Activated CD8-positive, alpha-beta memory T cell treated with anti-CD3 and anti-CD28 coated beads for 4 hours (primary cell): ENCODE results near the gene ARHGDIG.
"Not testable (repeated sequence)": the region's sequence is repeated elsewhere in the genome, so short reads cannot be mapped to it uniquely, and the experiment has no call there.

Source experiments
- DNase-seq, 2 donors: peaks; one replicate each; pipeline ENCODE4 v3.0.0-alpha.2; 2020; ENCODE audit warnings: low read depth in 2 of 2

Gene ARHGDIG

DNA sequence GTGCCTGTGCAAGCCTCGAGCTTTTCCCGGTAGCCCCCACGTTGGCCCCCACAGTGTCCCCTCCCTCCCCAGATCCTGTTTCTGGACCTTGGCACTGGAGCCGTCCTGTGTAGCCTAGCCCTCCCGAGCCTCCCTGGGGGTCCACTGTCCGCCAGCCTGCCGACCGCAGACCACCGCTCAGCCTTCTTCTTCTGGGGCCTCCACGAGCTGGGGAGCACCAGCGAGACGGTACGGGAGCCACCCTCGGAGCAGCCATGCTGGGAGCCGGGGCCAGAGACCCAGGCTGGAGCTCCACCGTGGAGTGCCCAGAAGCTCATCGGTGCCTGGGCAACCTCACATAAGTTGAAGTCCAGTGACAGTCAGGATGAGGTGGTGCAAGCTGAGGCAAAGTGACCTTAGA, 16.4 kb upstream of the ARHGDIG start:
- no peak for DNase-seq

DNA sequence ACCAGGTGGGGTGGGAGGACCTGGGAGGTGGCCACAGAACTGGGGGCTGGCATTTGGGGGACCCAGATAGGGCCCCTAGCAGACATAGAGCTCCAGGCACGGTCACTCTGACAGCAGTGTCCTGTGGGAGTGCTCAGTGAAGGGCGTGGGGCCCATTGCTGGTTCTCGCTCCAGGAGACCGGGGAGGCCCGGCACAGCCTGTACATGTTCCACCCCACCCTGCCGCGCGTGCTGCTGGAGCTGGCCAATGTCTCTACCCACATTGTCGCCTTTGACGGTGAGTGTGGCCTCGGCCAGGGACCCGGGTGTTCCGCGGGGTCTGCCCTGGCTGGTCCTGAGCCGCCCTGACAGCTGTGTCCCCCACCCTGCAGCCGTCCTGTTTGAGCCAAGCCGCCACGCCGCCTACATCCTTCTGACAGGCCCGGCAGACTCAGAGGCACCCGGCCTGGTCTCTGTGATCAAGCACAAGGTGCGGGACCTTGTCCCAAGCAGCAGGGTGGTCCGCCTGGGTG, 15.9 kb upstream of the ARHGDIG start:
- no peak for DNase-seq

DNA sequence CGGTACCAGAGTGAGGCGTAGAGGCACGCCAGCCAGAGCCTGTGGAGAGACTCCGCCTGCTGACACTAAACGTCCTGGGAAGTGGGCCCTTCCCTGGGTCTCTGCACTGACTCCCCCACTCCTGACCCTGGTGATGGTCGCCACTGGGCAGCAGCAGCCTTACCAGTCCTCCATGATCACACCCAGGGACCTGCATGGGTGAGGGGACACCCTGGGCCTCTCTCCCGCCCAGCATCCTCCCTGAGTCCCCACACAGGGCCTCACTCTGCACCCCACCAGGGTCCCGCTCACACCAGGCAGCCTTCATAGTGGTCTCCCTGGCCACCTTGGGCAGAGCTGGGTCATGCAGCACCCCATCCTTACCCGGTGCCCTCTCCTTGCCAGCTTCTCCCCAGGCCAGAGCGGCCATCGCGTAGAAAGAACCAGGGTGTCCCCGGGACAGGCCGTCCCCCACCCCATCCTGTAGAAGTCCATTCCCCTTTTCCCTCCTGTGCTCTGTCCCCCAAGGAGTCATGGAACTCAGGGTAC, 15.3 kb upstream of the ARHGDIG start:
- no peak for DNase-seq

DNA sequence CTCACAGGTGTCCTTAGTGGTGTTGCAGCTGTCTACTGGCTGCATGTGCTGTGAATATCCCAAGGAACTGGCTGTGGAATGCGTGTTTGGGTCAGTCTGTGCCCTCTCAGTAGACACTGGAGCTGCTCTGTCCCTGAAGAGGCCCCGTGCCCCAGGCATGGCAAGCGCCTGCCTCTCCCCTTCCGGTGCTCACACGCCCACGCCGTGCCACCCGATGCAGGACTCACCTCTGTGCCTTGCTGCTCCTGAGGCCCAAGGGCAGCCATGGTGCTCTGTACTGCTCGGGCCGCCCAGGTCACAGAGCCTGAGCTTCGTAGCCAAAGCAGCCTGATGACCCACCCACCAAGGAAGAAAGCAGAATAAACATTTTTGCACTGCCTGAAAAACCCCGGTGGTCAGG, 14.7 kb upstream of the ARHGDIG start:
- DNase-seq: no peak

DNA sequence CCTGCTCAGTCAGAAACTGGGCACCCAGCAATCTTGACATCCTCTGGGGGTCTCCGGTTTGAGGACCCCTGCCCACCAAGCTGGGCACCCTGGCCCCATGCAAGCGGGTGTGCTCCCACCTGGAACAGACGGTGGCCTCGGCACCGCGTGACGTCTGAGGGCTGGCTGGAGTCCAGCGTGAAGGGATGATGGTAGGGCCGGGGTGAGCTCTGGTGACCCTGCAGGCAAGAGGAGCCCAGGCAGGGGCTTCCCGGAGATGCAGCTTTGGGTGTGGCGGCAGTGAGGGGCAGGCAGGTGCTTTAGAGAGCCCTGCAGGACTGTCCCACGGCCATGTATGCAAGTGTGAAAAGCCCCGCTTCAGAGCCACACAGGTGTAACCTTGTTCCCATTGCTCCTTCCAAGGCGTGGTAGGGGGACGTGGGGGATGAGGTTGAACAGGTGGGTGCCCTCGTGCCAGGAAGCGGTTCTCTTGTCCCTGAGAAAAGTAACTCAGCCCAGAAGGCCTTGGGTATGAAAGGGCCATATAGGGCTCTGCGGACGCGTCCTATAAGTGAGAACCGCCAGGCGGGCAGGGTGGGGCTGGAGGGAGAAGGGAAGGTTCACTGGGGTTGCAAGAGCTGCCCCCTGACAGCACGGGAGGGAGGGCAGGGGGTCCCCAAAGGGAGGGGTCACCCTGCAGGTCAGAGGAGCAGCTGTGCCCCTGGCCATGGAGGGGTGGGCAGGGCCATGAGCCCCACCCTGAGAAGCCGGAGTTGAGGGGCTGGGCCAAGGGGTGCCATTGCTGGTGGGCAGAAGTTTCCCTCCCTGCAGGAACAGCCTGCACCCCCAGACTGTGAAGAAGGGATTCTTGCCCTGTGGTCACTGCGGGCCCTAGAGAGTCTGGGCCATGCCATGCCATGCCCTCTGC, 13.9 kb upstream of the ARHGDIG start:
- DNase-seq: no peak

DNA sequence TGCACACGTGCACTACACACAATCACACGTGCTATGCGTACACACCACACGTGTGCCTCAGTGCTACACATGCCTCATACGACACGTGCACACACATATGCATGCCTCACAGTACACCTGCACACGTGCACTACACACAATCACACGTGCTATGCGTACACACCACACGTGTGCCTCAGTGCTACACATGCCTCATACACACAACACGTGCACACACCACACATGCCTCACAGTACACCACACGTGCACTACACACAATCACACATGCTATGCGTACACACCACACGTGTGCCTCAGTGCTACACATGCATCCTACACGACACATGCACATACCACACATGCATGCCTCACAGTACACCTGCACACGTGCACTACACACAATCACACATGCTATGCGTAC, 12.8 kb upstream of the ARHGDIG start:
- DNase-seq: not testable (repeated sequence)

DNA sequence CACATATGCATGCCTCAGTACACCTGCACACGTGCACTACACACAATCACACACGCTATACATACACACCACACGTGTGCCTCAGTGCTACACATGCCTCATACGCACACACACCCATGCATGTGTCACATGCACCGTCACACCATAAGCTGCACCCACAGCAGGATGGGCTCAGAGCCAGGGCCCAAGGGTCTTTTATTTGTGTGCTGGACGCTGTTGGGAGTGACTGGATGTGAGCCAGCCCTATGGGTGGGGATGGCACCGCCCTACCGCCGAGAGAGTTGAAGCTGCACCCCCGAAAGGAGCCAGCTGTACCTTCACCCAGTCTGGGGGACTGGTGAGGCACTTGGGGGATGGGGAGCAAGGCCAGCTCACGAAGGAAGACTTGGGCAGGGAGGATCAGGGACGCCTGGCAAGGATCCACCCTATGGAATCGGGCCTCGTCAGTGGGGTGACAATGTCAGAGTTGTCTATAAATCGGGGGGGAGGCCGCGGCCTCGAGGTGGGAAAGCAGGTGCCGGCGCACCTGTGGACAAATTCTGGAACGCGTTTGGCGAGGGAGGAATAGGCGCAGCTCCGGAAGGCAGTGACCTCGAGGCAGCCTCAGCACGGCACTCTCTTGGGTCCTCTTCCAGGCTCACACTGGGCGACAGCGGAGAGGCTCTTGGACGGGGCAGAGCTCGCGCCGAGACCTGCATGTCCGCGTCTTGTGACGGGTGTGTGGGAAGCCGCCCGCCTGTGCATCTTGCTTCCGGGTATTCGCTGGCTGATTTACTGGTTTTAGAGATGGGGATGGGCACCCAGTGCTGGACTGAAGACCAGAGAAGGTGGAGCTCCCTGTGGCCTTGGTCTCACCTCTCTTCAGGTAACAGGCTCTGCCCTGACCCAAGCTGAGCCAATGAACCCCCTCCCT, 12.0 kb upstream of the ARHGDIG start:
- no peak for DNase-seq

DNA sequence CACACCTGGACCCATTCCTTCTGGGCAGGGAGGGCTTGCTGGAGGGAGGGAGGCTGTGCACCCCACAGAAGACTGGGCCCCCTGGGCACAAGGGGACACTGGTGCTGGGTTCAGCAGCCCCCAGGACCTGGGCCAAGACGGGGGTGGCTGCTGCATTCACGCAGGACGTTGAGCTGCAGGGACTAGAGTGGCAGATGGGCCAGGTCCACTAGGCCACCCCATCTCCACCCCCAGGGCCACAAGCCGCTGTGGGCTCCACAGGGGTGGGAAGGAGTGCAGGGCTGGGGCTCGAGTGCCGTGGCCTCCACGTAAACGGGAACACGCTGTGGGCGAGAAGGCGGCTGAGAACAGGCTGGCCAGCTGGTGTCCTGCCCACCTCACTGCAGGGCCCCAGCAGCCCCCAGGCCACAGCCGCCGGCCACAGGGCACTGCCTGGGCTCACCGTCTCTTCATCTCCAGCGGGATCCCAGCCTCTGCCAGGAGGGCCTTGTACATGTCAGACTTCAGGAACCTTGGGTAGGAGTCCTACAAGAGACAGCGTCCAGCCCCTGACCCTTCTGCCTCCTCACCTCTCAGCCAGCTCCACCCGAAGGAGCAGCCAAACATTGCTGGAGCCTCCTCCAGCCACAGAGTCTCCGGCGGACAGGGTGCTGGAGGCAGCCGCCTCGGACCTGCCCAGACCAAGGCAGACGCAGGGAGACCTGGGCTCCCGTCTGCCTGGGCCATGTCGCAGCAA, 11.2 kb upstream of the ARHGDIG start:
- DNase-seq: no peak

DNA sequence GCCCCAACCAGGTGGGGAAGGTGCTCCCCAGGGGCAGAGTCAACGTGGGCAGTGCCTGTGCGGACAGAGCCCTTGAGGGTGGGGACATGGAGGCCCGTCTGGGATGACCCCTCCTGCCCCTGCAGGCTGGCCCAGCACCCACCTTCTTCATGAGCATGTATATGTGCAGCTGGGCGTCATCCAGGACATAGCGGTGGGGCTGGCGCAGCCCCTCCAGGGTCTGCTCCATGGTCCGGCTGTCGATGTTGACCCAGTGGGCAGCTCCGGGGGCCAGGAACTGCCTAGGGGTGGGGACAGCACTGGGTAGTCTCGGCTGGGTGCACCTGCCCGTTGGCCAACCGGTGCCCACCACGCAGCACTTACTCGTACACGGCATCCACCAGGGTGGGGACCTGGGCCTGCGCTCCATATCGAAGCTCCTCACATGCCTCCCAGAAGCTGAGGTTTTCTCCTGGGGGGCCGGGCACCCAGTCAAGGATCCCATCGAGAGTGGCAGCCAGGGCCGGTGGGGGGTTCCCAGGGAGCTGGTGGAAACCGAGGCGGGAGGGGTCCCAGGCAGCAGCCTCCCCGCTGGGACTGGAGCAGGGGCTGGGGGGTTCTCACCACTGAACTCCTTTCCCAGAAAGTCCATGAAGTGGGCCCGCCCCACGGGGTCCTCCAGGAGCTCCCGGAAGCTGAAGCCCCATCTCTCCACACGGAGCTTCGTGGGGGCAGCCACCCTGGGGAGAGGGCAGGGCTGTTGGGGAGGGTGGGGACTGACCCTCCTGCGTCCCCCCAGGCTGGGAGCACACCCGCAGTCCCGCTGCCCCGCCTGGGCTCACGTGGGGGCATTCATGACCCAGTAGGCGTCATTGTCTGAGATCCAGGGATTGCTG, 9.8 kb upstream of the ARHGDIG start:
- no peak for DNase-seq

DNA sequence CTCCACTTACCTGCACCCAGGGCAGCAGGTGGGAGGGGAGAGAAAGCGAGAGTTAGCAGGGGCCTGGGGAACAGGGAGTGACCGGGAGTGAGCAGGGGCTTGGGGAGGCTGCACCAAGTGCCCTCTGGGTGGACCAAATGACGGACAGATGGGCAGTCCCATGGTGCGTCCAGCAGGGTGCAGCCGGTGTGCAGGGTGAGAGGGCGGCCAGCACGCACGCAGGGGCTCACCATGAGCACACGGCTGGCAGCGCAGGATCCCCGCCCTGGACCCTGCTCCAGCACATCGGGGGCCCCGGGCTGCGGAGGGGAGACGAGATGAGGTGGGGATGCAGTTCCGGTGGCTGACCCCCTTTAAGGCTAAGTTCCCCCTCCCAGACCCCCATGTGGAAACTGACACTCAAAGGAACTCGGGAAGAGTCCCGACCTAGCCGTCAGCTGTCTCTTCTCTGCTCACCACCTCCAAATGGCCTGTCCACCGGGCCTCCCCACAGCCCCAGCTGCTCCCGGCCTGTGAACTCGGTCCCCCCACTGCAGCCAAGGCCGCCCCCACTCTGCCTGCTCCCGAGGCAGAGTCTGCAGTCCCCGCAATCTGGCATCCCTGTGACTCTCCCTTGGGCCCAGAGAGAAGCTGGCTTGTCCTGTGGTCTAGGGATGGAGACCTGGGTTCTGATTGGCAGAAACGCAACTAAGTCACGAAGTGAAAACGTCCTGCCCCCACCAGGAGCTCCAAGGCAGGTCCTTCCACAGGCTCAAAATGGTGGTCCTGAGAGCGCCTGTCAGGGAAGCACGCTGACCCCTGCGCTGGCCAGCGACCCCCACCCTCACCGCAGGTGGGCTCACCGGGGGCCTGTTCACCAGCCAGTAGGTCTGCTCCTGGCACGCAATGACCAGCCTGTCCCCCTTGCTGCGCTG, 7.5 kb upstream of the ARHGDIG start:
- no peak for DNase-seq

DNA sequence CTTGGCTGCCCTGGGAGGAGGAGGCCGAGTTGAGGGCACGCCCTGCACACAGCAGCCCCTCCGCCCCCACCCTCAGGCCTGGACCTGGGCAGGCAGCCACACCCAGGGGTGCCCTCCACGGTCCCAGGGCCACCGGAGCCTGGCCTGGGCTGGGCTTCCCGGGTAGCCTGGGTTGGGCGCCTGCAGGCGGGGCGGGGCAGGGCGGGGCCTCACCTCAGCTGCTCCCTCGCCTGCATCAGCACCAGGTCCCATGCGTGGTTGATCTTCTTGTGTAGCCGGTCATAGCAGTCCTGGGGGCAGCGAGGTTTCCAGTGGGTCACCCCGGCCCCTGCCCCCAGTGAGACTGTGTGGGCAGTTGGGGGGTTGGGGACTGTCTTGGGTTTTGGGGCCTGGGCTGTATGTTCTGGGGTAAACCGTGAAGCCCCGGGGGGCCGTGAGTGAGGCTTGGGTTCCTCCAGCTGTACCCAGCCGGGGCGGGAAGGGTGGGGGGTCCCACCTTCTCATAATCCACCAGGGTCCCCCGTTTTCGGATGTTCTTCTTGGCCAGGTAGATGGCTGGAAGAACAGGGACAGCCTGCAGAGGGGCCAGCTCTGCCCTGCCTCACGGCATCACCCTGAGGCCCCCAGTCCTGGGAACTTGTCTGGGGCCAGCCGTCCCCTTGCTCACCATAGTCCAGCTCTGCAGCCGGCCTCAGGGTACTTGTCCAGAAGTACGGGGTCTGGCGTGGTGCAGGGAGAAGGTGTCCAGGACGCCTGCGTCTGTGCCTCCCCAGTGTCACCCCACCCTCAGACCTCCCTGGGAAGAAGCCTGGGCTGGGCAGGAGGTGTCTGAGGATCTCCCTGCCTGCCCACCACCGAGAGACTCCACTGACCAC, 6.6 kb upstream of the ARHGDIG start:
- DNase-seq: no peak

DNA sequence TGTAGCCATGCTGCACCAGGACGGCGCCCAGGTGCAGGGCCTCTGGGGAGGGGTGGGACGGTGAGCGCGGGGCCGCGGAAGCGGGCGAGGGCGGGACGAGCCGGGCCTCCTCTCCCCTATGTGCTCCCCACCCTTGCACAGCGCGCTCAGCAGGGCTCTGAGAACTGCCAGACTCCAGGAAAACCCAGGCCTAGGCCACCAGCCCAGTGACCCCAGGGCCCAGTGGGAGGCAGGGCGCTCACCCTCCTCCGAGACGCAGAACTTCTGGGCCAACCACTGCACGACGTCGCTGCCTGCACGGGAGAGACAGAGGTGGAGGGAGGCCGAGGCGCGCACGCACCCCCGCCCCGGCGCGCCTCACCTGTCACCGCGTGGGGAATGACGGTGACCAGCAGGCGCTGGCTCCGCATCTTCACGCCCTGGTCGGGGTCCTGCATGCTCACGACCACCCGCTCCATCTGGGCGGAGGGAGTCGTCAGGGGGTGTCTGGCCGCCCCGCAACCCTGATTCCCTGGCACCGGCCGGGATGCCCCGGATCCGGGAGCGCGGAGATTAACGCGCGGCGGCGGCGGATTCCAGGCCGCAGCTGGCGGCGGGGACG, 5.2 kb upstream of the ARHGDIG start:
- no peak for DNase-seq

DNA sequence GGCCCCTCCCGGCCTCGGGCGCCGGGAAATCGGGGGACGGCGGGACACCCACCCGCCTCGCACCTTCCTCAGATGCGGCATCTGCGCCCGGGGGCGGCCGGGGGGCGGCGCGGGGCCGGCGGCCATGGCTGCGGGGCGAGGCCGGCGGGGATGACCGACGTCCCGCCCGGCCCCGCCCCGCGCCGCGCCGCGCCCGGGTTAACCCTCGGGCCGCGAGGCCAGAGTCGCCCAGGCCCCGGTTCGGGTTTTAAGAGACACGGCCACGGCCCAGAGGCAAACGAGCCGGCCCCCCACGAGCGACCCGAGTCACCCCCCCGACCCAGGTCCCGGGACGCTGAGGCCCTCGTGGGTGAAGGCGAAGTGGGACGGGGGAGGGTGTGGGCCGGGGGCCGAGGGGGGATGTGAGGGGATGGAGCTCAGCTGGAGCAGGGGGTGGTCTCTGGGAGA, 4.6 kb upstream of the ARHGDIG start, which contains the start of gene RGS11:
Gene RGS11 (minus strand): TSS at position 159 of the 447 bp plus-strand sequence. CDS start 33 bp downstream, at position 126.
- no peak for DNase-seq

DNA sequence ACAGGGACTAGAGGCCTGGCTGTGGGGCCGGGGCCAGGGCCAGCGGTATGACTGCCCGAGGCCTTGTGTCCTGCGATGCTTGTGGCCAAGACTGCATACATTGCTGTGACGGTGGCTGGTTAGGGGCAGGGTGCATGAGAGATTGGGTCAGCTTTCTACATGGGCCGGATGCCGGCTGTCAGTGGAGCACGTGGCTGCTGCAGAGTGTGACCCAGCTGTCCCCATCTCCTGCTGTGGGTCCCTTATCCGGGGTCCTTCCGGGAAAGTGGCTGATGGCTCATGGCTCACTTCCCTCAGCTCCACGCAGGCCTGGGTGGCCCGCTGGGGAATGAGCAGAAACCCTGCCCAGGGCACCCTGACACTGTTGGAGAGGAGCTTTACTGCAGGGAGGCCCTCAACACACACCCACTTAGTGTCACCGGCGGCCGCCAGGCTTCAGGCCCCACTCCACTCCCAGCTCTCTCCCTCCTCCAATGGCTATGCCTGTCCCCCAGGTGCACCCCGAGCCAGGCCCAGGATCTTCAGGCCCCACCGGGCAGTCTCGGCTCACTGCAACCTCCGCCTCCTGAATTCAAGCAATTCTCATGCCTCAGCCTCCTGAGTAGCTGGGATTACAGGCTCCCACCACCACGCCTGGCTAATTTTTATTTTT, 3.8 kb upstream of the ARHGDIG start:
- DNase-seq: no peak

DNA sequence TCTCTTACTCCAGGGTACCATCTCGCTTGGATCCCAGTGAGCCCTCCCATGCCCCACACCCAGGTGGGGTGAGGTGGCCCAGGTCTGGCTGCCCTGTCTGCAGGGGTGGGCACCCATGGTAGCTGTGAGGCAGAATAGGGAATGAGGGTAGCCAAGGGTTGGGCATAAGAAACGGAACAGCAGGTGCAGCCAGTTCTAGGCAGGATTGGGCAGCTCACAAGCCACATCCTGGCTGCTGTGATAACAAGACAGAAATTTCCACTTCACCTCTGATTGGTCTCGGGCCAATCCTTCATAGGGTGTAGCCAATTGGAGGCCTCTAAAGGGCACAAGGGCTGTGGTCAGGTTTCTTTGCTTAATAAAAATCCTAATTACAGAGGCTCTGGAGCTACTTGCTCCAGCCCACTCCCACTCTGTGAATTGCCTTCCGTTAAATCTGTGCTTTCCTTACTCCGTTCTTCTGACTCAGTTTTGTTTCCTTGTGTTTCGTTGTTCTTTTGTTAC, 1.5 kb upstream of the ARHGDIG start:
- no peak for DNase-seq

DNA sequence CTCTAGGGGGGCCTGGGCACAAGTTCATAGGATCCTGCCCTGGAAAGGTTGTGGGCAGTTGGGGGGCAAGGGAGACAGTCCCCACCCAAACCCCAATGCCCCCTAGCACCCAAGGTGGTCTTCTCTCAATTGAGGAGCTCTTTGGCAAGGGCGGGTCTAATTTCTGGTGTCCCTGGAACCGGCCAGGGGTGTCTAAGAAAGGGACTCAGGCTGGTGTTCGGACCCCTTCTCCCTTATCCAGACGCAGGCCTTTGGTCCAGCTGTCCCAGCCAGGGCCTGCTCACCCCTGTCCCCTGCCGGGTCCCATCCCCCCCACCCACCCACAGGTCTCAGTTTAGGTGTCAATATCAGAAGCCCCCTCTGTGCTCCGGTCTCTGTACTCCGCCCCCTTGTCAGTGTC, 860 bp upstream of the ARHGDIG start:
- no peak for DNase-seq

DNA sequence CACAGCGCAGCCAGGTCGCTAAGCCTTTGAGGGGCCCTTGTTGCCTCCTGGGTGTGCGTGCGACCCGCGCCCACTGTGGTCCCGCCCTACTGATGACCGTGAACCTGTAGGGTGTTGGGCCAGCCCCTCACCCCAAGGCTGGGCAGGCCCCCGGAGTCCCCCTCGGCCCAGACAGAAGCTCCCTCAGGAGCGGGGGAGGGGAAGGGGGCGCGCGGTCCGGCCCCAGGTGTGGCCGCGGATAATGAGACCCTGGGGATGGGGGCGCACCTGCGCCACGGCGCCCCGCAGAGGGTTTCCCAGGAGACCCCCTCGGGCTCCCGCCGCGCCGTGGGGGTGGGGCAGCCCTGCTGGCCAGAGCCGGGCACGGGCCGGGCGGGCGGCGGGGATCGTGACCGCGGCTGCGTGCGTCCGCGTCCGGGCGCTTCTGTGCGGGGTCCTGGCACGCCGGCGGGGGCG, 358 bp upstream of the ARHGDIG start:
- DNase-seq: no peak
